ENCODE data around the gene ORM1. TPM values are rescaled to one million over a fixed set of nuclear protein-coding genes. Genes with fewer than 3 reads are reported as not detected.

The ORM1 gene
- polyA plus RNA-seq, 3 donors: 2.2 to 4.9 (median 2.8) TPM

DNA sequence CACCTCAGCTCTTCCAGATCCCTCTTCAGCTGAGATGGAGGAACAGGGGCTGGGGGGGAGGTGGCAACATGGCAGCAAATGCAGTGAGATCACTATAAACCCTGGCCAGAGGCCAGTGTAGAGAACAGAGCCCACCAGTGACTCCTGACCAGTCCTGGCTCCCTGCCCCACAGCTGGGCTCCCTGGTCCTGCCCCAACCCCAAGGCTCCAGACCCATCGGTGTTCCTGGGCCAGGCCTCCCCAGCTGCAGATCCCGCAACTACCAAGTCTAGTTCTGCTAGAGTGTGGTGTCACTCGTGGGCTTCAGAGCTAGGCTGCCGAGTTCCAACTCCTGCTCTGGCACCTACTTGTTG, 48.0 kb downstream of the ORM1 start:
- Mint-ChIP-seq H3K27ac (peak overlapping the region; percentile 80 to 99 (median 97)), H3K4me1 (peaks cover 92% of the 10 kb centered on the region), H3K36me3 (peaks cover 74 to 87% of the 10 kb centered on the region in 2 donors), H3K4me3 (peak overlapping the region in 1 of 2 donors; percentile 27), H3K27me3 (ENCODE audit: low read depth in 3 of 3) (no peaks in the 10 kb centered on the region), H3K9me3 (peaks cover 0 to 2% (median 0%) of the 10 kb centered on the region in 7 donors)
- WGBS (ENCODE audit: insufficient coverage): 67% methylated on average over 1 of the region's 4 CpGs
- TF ChIP-seq, protein P1, sequence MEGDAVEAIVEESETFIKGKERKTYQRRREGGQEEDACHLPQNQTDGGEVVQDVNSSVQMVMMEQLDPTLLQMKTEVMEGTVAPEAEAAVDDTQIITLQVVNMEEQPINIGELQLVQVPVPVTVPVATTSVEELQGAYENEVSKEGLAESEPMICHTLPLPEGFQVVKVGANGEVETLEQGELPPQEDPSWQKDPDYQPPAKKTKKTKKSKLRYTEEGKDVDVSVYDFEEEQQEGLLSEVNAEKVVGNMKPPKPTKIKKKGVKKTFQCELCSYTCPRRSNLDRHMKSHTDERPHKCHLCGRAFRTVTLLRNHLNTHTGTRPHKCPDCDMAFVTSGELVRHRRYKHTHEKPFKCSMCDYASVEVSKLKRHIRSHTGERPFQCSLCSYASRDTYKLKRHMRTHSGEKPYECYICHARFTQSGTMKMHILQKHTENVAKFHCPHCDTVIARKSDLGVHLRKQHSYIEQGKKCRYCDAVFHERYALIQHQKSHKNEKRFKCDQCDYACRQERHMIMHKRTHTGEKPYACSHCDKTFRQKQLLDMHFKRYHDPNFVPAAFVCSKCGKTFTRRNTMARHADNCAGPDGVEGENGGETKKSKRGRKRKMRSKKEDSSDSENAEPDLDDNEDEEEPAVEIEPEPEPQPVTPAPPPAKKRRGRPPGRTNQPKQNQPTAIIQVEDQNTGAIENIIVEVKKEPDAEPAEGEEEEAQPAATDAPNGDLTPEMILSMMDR (IDR thresholded peaks at IDR 0.05): no peak
- no peaks in the 10 kb centered on the region for H3K9me3 ChIP-seq (replicated peaks in 1 of 2; ENCODE audit: control insufficient read depth in 1 of 2, insufficient read depth in 1 of 2, low read length in 2 of 2)
- intact Hi-C loops (cut with micrococcal nuclease): no loop called here
- no peak overlapping the region for H3K9ac ChIP-seq (ENCODE audit: insufficient read depth, low read length, poor library complexity, severe bottlenecking)
- H3K4me3 ChIP-seq (replicated peaks in 1 of 3; ENCODE audit: low read depth in 2 of 3, low read length in 3 of 3): peak overlapping the region in 1 of 3 experiments; percentile 66
- peaks cover 6% of the 10 kb centered on the region for H4K20me1 ChIP-seq (ENCODE audit: insufficient read depth, low read length)
- peak overlapping the region; percentile 68 for H3K4me2 ChIP-seq (replicated peaks; ENCODE audit: extremely low read depth, low read length, poor library complexity, severe bottlenecking)
- peaks cover 54 to 78% of the 10 kb centered on the region in 2 donors for H3K36me3 ChIP-seq (replicated peaks in 1 of 2; ENCODE audit: control insufficient read depth in 1 of 2, insufficient read depth in 2 of 2, low read length in 2 of 2)
- no peaks in the 10 kb centered on the region for H3K27me3 ChIP-seq (ENCODE audit: control insufficient read depth in 2 of 2, insufficient read depth in 2 of 2, low read length in 2 of 2)
- no peak overlapping the region for H2AFZ ChIP-seq (ENCODE audit: insufficient read depth, low read depth, low read length, poor library complexity, severe bottlenecking)
- H3K79me2 ChIP-seq (ENCODE audit: insufficient read depth, low read length): peaks cover 69% of the 10 kb centered on the region
- H3K4me1 ChIP-seq (ENCODE audit: control insufficient read depth in 1 of 2, insufficient read depth in 2 of 2, low read length in 2 of 2): peaks cover 98% of the 10 kb centered on the region in 2 donors
- H3K27ac ChIP-seq (ENCODE audit: low read depth in 1 of 2, low read length in 2 of 2): peak overlapping the region; percentile 85 to 86
- no peak for DNase-seq

DNA sequence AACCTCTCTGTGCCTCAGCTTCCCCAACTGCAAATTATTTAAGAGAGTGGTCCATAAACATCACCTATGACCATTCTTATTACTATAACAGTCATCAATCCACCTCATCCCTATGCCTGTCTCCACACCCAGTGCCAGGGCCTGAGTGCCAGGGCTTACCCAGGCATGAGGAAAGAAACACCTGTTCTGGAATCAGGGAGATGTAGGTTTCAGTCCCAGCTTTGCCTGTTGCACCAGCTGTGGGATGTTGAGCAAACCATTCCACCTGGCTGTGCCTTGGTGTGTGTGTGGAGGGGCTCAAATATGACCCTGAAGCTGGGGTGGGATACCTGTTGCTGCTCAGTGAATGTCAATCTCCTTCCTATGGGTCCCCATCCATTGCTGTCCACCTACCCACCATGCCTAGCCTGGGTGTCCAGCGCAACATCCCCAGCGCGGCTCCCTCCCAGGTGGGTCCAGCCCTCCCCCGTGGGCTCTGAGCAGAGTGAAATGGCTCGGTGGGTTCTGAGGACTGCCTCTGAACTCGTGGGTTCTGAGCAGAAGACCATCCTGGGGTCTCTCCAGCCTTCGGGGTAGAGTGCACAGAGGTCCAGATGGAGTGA, 48.5 kb downstream of the ORM1 start:
- Histone ChIP-seq H3K79me2 (ENCODE audit: insufficient read depth, low read length) (peaks cover 72% of the 10 kb centered on the region), H3K4me1 (ENCODE audit: control insufficient read depth in 1 of 2, insufficient read depth in 2 of 2, low read length in 2 of 2) (peaks cover 96 to 98% of the 10 kb centered on the region in 2 donors), H4K20me1 (ENCODE audit: insufficient read depth, low read length) (peaks cover 6% of the 10 kb centered on the region), H3K4me2 (replicated peaks; ENCODE audit: extremely low read depth, low read length, poor library complexity, severe bottlenecking) (peak overlapping the region; percentile 68), H2AFZ (ENCODE audit: insufficient read depth, low read depth, low read length, poor library complexity, severe bottlenecking) (no peak overlapping the region), H3K9me3 (replicated peaks in 1 of 2; ENCODE audit: control insufficient read depth in 1 of 2, insufficient read depth in 1 of 2, low read length in 2 of 2) (no peaks in the 10 kb centered on the region), H3K9ac (ENCODE audit: insufficient read depth, low read length, poor library complexity, severe bottlenecking) (peak overlapping the region; percentile 51), H3K27me3 (ENCODE audit: control insufficient read depth in 2 of 2, insufficient read depth in 2 of 2, low read length in 2 of 2) (no peaks in the 10 kb centered on the region), H3K27ac (ENCODE audit: low read depth in 1 of 2, low read length in 2 of 2) (peak overlapping the region; percentile 85 to 86), H3K4me3 (replicated peaks in 1 of 3; ENCODE audit: low read depth in 2 of 3, low read length in 3 of 3) (peak overlapping the region in 1 of 3 experiments; percentile 66), H3K36me3 (replicated peaks in 1 of 2; ENCODE audit: control insufficient read depth in 1 of 2, insufficient read depth in 2 of 2, low read length in 2 of 2) (peaks cover 54 to 78% of the 10 kb centered on the region in 2 donors)
- DNase-seq: no peak
- peaks cover 0 to 2% (median 0%) of the 10 kb centered on the region in 7 donors for H3K9me3 Mint-ChIP-seq
- no peaks in the 10 kb centered on the region for H3K27me3 Mint-ChIP-seq (ENCODE audit: low read depth in 3 of 3)
- H3K36me3 Mint-ChIP-seq: peaks cover 76 to 84% of the 10 kb centered on the region in 2 donors
- intact Hi-C loops (cut with micrococcal nuclease): no loop called here
- WGBS (ENCODE audit: insufficient coverage): 53% methylated on average over 6 of the region's 7 CpGs
- peak overlapping the region; percentile 97 to 99 (median 98) for H3K27ac Mint-ChIP-seq
- TF ChIP-seq, protein P1 (IDR thresholded peaks at IDR 0.05): no peak
- peaks cover 89% of the 10 kb centered on the region for H3K4me1 Mint-ChIP-seq
- peak overlapping the region; percentile 51 to 83 for H3K4me3 Mint-ChIP-seq
